Mucosa of rectum (tissue), 2 donors: ENCODE results near the gene ARL3.

Experiments used
- H3K27ac ChIP-seq, 2 donors: one replicate each; pipeline ENCODE4 v1.7.0; 2013; ENCODE audit warnings: inconsistent platforms in 2 of 2, low read depth in 2 of 2, low read length in 2 of 2
- H3K27me3 ChIP-seq, 2 donors: one replicate each; pipeline ENCODE4 v1.7.0; 2013; ENCODE audit warnings: low read length in 2 of 2; ENCODE audit not compliant: control insufficient read depth in 2 of 2, insufficient read depth in 2 of 2
- H3K36me3 ChIP-seq, 2 donors: one replicate each; pipeline ENCODE4 v1.7.0; 2013; ENCODE audit warnings: low read length in 2 of 2; ENCODE audit not compliant: control insufficient read depth in 2 of 2, insufficient read depth in 2 of 2
- H3K4me1 ChIP-seq, 2 donors: one replicate each; pipeline ENCODE4 v1.7.0; 2013; ENCODE audit warnings: low read length in 2 of 2, mild to moderate bottlenecking in 1 of 2; ENCODE audit not compliant: control insufficient read depth in 2 of 2, insufficient read depth in 2 of 2
- H3K4me3 ChIP-seq, 2 donors: one replicate each; pipeline ENCODE4 v1.7.0; 2013; ENCODE audit warnings: low read length in 2 of 2
- H3K9ac ChIP-seq, 2 donors: one replicate each; pipeline ENCODE4 v1.7.0; 2013; ENCODE audit warnings: low read length in 2 of 2, low read depth in 1 of 2, mild to moderate bottlenecking in 1 of 2
- H3K9me3 ChIP-seq, 2 donors: one replicate each; pipeline ENCODE4 v1.7.0; 2013; ENCODE audit warnings: low read length in 2 of 2; ENCODE audit not compliant: control insufficient read depth in 2 of 2
- donor health status: healthy.
- donor health status: Normal muscosa, but diverticular disease.

The ARL3 gene

GRCh38 chr10:102654566-102654965 is 59.6 kb downstream of the ARL3 start:
- H3K36me3 ChIP-seq, result peaks cover 34 to 42% of the 10 kb centered on the region in 2 donors
- H3K4me3 ChIP-seq, result no peak overlapping the region
- no peak overlapping the region for H3K27ac ChIP-seq
- no peak overlapping the region for H3K9ac ChIP-seq
- no peaks in the 10 kb centered on the region for H3K27me3 ChIP-seq
- H3K9me3 ChIP-seq, result no peaks in the 10 kb centered on the region
- H3K4me1 ChIP-seq, result peaks cover 47 to 55% of the 10 kb centered on the region in 2 donors

- H3K27ac ChIP-seq, result no peak overlapping the region
- H3K27me3 ChIP-seq, result no peaks in the 10 kb centered on the region
- H3K4me3 ChIP-seq, result no peak overlapping the region
- H3K9me3 ChIP-seq, result no peaks in the 10 kb centered on the region
- H3K4me1 ChIP-seq, result peaks cover 49 to 57% of the 10 kb centered on the region in 2 donors
- peaks cover 37 to 38% of the 10 kb centered on the region in 2 donors for H3K36me3 ChIP-seq
- H3K9ac ChIP-seq, result no peak overlapping the region
Observed at GRCh38 chr10:102653060-102653459, 61.1 kb downstream of the ARL3 start.

- Histone ChIP-seq H3K27ac (peak overlapping the region in 1 of 2 donors; percentile 70), H3K36me3 (peaks cover 40 to 41% of the 10 kb centered on the region in 2 donors), H3K4me1 (peaks cover 50 to 58% of the 10 kb centered on the region in 2 donors), H3K4me3 (no peak overlapping the region), H3K9ac (no peak overlapping the region), H3K9me3 (no peaks in the 10 kb centered on the region), H3K27me3 (no peaks in the 10 kb centered on the region)
Observed at GRCh38 chr10:102652170-102652916, 61.9 kb downstream of the ARL3 start.

- H3K4me1 ChIP-seq, result peaks cover 50 to 60% of the 10 kb centered on the region in 2 donors
- no peaks in the 10 kb centered on the region for H3K9me3 ChIP-seq
- no peak overlapping the region for H3K4me3 ChIP-seq
- H3K36me3 ChIP-seq, result peaks cover 33 to 36% of the 10 kb centered on the region in 2 donors
- H3K9ac ChIP-seq, result peak overlapping the region in 1 of 2 donors; percentile 19
- no peaks in the 10 kb centered on the region for H3K27me3 ChIP-seq
- H3K27ac ChIP-seq, result peak overlapping the region in 1 of 2 donors; percentile 70
Observed at GRCh38 chr10:102651455-102652169, 62.6 kb downstream of the ARL3 start.

GRCh38 chr10:102650655-102651454 is 63.3 kb downstream of the ARL3 start:
- Histone ChIP-seq H3K36me3 (peaks cover 26 to 29% of the 10 kb centered on the region in 2 donors), H3K27ac (peak overlapping the region in 1 of 2 donors; percentile 70), H3K4me3 (no peak overlapping the region), H3K27me3 (no peaks in the 10 kb centered on the region), H3K9me3 (no peaks in the 10 kb centered on the region), H3K9ac (peak overlapping the region in 1 of 2 donors; percentile 5), H3K4me1 (peaks cover 57 to 62% of the 10 kb centered on the region in 2 donors)

- Histone ChIP-seq H3K9me3 (no peaks in the 10 kb centered on the region), H3K27ac (peak overlapping the region in 1 of 2 donors; percentile 70), H3K27me3 (no peaks in the 10 kb centered on the region), H3K36me3 (peaks cover 18 to 21% of the 10 kb centered on the region in 2 donors), H3K4me3 (peak overlapping the region; percentile 31 to 89), H3K4me1 (peaks cover 57 to 62% of the 10 kb centered on the region in 2 donors), H3K9ac (peak overlapping the region; percentile 5 to 9)
Observed at GRCh38 chr10:102649797-102650654, 64.2 kb downstream of the ARL3 start.

- peak overlapping the region in 1 of 2 donors; percentile 9 for H3K9ac ChIP-seq
- peaks cover 60 to 62% of the 10 kb centered on the region in 2 donors for H3K4me1 ChIP-seq
Observed at GRCh38 chr10:102648889-102649796, 65.1 kb downstream of the ARL3 start.

GRCh38 chr10:102648269-102648888 is 65.8 kb downstream of the ARL3 start:
- Histone ChIP-seq H3K9me3 (no peaks in the 10 kb centered on the region), H3K27ac (peak overlapping the region in 1 of 2 donors; percentile 58), H3K27me3 (no peaks in the 10 kb centered on the region), H3K36me3 (peaks cover 8 to 11% of the 10 kb centered on the region in 2 donors), H3K4me3 (peak overlapping the region; percentile 89 to 98), H3K4me1 (peaks cover 60 to 62% of the 10 kb centered on the region in 2 donors), H3K9ac (peak overlapping the region; percentile 3 to 9)

More at GRCh38 chr10:102648889-102649796, 65.1 kb downstream of the ARL3 start:
- H3K27ac ChIP-seq, result peak overlapping the region in 1 of 2 donors; percentile 58
- H3K9me3 ChIP-seq, result no peaks in the 10 kb centered on the region
- H3K36me3 ChIP-seq, result peaks cover 11 to 15% of the 10 kb centered on the region in 2 donors
- H3K27me3 ChIP-seq, result no peaks in the 10 kb centered on the region
- H3K4me3 ChIP-seq, result peak overlapping the region; percentile 31 to 89
